Measurements from ENCODE around the gene ICA1L.

ICA1L gene

DNA sequence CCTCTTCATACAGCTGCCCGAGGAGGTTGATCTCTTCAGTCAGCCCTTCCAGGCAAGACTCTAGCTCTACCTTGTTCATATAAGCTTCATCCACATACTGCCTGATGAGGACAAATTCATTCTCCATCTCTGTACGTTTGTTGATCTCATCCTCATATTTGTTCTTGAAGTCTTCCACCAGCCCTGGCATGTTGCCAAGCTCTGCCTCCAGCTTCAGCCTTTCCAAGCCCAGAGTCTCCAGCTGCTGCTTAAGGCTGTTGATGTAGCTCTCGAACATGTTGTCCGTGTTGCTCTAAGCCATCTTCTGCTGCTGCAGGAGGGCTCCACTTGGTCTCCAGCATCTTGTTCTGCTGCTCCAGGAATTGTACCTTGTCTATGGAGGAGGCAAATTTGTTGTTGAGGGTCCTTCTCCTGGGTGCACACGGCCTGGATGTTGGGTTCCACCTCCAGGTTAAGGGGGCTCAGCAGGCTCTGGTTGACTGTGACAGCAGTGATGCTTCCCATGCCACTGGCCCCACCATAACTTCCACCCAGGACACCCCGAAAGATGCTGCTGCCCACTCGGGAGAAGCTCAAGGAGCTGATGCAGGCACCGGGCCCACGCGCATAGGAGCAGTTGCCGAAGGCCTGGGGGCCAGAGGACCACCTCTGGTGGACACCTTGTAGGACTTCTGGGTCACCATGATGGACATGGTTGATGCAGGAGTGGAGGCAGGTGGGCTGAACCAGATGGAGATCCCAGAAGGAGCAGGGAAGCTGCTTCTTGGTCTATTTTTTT, 30.3 kb downstream of the ICA1L start:
- no peaks in the 10 kb centered on the region for H3K27me3 ChIP-seq (replicated peaks)
- H3K36me3 ChIP-seq (replicated peaks), result no peaks in the 10 kb centered on the region
- DNase-seq, result no peak
- no peak overlapping the region for H3K4me3 ChIP-seq (ENCODE audit: low read depth, low read length)
- H3K27ac ChIP-seq, result no peak overlapping the region
- TF ChIP-seq, protein P1, sequence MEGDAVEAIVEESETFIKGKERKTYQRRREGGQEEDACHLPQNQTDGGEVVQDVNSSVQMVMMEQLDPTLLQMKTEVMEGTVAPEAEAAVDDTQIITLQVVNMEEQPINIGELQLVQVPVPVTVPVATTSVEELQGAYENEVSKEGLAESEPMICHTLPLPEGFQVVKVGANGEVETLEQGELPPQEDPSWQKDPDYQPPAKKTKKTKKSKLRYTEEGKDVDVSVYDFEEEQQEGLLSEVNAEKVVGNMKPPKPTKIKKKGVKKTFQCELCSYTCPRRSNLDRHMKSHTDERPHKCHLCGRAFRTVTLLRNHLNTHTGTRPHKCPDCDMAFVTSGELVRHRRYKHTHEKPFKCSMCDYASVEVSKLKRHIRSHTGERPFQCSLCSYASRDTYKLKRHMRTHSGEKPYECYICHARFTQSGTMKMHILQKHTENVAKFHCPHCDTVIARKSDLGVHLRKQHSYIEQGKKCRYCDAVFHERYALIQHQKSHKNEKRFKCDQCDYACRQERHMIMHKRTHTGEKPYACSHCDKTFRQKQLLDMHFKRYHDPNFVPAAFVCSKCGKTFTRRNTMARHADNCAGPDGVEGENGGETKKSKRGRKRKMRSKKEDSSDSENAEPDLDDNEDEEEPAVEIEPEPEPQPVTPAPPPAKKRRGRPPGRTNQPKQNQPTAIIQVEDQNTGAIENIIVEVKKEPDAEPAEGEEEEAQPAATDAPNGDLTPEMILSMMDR (IDR thresholded peaks at IDR 0.05; ENCODE audit: low read depth, low read length, missing control alignments), result no peak
- in situ Hi-C loops (cut with HindIII; ENCODE audit: low pct_ligation_motif_present, low sequenced_read_pairs), result no loop called here

GRCh38 chr2:202831242-202832220, 40.0 kb downstream of the ICA1L start:
- in situ Hi-C loops (cut with HindIII; ENCODE audit: low pct_ligation_motif_present, low sequenced_read_pairs), result no loop called here
- Histone ChIP-seq H3K27me3 (replicated peaks) (no peaks in the 10 kb centered on the region), H3K4me3 (ENCODE audit: low read depth, low read length) (no peak overlapping the region), H3K36me3 (replicated peaks) (no peaks in the 10 kb centered on the region), H3K27ac (no peak overlapping the region)
- peak; percentile 29 for DNase-seq
- TF ChIP-seq, protein P1 (IDR thresholded peaks at IDR 0.05; ENCODE audit: low read depth, low read length, missing control alignments), result peak; percentile 83

- H3K27me3 ChIP-seq (replicated peaks), result no peaks in the 10 kb centered on the region
- H3K27ac ChIP-seq, result no peak overlapping the region
- TF ChIP-seq, protein P1 (IDR thresholded peaks at IDR 0.05; ENCODE audit: low read depth, low read length, missing control alignments), result no peak
- DNase-seq, result no peak
- no peak overlapping the region for H3K4me3 ChIP-seq (ENCODE audit: low read depth, low read length)
- no peaks in the 10 kb centered on the region for H3K36me3 ChIP-seq (replicated peaks)
- in situ Hi-C loops (cut with HindIII; ENCODE audit: low pct_ligation_motif_present, low sequenced_read_pairs), result no loop called here
Measured at GRCh38 chr2:202824901-202825300, 46.7 kb downstream of the ICA1L start.

GRCh38 chr2:202822411-202822810, 49.2 kb downstream of the ICA1L start:
- no peaks in the 10 kb centered on the region for H3K36me3 ChIP-seq (replicated peaks)
- TF ChIP-seq, protein P1 (IDR thresholded peaks at IDR 0.05; ENCODE audit: low read depth, low read length, missing control alignments), result no peak
- H3K27me3 ChIP-seq (replicated peaks), result no peaks in the 10 kb centered on the region
- H3K4me3 ChIP-seq (ENCODE audit: low read depth, low read length), result no peak overlapping the region
- H3K27ac ChIP-seq, result no peak overlapping the region
- DNase-seq, result no peak
- in situ Hi-C loops (cut with HindIII; ENCODE audit: low pct_ligation_motif_present, low sequenced_read_pairs), result no loop called here

- TF ChIP-seq, protein P1 (IDR thresholded peaks at IDR 0.05; ENCODE audit: low read depth, low read length, missing control alignments), result no peak
- DNase-seq, result no peak
Measured at GRCh38 chr2:202821206-202822160, 50.1 kb downstream of the ICA1L start.

More at GRCh38 chr2:202821206-202822160, 50.1 kb downstream of the ICA1L start:
- no peak overlapping the region for H3K27ac ChIP-seq
- H3K27me3 ChIP-seq (replicated peaks), result no peaks in the 10 kb centered on the region
- in situ Hi-C loops (cut with HindIII; ENCODE audit: low pct_ligation_motif_present, low sequenced_read_pairs), result no loop called here
- no peaks in the 10 kb centered on the region for H3K36me3 ChIP-seq (replicated peaks)
- no peak overlapping the region for H3K4me3 ChIP-seq (ENCODE audit: low read depth, low read length)
